Epithelial cell of proximal tubule (primary cell): ENCODE data around the gene LRRC14B. TPM values are rescaled to one million over a fixed set of nuclear protein-coding genes. Genes with fewer than 3 reads are reported as not detected.
A peak's percentile ranks its signal among the peaks of the same experiment; 100 is the strongest.

Experiments
- DNase-seq: peaks from one replicate; pipeline ENCODE4 v3.0.0-alpha.2; 2011; ENCODE audit warnings: low read depth
- H3K4me3 ChIP-seq: 2 replicates; pipeline ENCODE4 v1.5.1; 2011; ENCODE audit warnings: low read depth, mild to moderate bottlenecking, low read length
- total RNA-seq: library from RNA; depleted of rRNA; stranded (reverse); fragments of >200 nt; gene quantifications from 2 replicates; pipeline ENCODE4 v1.2.3, GENCODE V29; 2015
- TF ChIP-seq, protein P1 (sequence below): conservative IDR thresholded peaks from 2 replicates; pipeline ENCODE4 v1.5.1; 2012; ENCODE audit warnings: low read depth, mild to moderate bottlenecking, low read length

Gene LRRC14B
- total RNA-seq, 1 donor from 2014 or later, result not detected

DNA sequence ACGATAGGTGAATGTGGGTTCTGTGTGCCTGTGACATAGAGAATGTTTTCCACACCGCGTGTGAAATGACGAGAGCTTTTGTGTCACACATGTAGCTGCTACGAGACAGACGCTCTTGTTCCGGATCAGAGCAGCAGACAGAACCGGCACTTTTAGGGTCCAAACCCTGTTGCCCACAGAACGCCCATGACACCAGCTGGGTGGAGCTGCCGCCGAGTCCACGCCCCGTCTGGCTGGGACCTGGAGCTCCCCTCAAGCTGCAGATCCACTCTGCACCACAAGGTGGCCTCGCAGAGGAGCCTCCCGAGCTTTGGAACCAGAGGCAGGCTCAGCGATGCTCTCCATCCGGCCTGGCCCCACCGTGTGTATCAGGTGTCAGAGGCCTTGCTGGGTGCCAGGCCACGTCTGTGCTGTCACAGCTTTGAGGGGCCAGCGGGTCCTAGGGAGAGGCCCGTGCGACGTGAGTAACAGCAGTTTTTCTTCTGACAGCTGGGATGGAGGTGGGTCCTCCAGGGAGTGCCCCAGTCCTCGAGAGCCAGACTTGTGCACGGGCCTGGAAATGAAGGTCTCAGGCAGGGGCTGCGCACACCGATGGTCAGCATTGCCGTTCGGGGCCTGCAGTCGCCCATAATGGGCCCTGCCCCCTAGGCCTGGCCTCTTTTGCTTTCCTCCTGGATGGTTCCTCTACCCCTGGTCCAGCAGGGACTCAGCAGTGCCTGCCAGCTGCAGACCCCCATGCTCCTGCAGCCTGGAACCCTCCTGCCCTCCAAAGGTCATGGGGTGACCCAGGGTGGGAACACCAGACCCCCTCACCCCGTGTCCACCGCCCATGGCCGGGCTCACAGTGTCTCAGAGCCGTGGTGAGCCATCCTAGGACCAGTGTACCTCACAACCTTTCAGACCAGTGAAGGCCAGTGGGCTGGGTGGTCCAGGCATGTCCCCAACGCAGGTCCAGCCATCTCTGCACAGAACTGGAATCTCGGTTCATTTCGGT lies 2.5 kb upstream of the LRRC14B start:
- DNase-seq, result no peak
- TF ChIP-seq, protein P1, sequence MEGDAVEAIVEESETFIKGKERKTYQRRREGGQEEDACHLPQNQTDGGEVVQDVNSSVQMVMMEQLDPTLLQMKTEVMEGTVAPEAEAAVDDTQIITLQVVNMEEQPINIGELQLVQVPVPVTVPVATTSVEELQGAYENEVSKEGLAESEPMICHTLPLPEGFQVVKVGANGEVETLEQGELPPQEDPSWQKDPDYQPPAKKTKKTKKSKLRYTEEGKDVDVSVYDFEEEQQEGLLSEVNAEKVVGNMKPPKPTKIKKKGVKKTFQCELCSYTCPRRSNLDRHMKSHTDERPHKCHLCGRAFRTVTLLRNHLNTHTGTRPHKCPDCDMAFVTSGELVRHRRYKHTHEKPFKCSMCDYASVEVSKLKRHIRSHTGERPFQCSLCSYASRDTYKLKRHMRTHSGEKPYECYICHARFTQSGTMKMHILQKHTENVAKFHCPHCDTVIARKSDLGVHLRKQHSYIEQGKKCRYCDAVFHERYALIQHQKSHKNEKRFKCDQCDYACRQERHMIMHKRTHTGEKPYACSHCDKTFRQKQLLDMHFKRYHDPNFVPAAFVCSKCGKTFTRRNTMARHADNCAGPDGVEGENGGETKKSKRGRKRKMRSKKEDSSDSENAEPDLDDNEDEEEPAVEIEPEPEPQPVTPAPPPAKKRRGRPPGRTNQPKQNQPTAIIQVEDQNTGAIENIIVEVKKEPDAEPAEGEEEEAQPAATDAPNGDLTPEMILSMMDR, result peak; percentile 84
- H3K4me3 ChIP-seq, result peak overlapping the region; percentile 36

DNA sequence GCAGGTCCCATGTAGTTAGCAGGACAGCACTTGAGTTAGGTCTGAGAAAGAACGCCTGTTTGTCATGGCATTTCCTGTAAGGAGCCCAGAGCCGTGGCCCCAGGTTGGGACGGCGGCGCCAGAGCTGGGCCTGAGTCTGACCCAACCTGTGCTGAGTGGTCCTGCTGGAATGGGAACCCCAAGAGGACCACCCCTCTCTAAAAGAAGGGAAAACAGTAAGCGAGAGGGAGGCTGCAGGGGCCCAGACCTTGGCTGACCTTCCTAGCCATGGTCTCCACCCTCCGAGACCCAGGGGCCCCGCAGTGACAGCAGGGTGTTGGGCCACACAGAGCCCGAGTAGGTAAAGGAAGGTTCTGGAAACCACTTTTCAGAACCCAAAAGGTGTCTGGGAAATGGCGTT lies 1.8 kb upstream of the LRRC14B start:
- no peak for DNase-seq
- H3K4me3 ChIP-seq, result no peak overlapping the region

DNA sequence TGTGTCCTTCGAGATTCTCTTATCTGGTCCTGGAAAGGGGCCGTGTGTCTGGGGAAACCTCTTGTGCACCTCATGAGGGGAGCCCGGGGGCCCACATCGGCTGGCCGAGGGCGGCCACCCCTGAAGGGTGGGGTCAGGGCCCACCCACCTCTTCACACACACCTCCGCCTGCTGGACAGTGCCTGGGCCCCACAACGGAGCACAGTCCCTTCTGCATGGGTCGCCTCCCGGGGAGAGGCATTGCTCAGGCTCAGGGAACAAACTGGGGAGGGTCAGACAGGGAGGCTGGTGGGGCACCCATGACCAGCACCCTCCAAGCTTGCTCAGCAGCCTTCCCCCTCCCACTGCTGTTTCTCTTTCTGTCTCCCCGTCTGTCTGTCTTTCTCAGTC lies 1.3 kb upstream of the LRRC14B start:
- TF ChIP-seq, protein P1, result no peak
- H3K4me3 ChIP-seq, result no peak overlapping the region
- DNase-seq, result no peak

More for the DNA sequence above, 1.8 kb upstream of the LRRC14B start:
- TF ChIP-seq, protein P1, result no peak

DNA sequence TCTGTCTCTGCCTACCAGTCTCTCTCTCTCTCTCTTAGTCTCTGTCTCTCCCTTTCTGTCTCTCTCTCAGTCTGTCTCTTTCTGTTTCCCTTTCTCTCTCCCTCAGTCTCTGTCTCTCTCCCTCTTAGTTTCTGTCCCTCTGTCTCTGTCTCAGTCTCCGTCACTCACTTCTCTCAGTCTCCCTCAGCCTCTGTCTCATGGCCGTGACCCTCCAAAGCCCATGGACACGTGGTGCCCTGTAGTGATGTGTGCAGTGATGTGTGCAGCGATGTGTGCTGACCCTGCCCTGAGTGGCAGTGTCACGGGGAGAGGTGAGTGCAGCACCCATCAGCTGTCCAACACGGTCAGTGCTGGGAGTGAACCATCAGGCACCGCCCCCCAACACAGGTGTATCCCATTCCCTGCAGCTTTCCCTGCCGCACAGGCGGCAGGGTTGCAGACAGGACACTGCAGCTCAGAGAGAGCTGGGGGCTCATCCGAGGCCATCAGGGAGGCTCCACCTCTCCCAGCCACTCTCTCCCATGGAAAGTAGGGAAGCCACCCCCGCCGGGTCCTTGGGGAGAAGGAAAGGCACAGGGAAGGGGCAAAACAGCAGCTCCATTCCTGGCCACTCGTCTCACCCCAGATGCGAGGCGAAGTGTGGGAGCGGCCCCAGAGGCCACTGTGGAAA lies 794 bp upstream of the LRRC14B start:
- DNase-seq, result no peak
- TF ChIP-seq, protein P1, result no peak
- H3K4me3 ChIP-seq, result no peak overlapping the region

DNA sequence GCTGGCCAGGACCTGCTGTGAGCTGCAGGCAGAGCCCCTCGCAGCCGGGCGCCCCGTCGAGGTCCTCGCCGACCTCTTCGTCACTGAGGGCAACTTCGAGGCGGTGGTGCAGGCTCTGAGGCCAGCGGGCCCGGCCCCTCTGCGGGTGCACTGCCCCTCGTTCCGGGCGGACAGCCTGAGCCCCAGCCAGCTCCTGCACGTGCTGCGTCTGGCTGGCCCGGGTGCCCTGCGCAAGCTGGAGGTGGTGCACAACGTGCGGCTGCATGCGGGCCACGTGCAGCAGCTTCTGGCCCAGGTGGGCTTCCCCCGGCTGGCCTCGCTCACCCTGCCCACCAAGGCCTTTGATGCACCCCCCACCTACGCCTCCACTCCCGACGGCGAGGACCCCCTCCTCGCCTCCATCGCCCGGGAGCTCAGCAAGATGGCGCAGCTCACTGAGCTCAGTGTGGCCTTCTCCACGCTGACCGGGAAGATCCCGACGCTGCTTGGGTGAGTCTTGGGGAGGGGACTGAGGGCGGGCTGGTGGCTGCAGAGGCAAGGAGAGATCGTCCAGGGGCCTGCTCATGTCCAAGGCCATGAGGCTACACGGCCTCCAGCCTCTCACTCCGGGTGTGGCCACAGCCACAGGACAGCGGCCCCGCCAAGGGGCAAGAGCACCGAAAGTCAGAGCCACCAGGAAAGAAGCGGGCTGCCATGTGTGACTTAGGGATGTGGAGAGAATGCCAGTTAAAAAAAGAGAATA lies 825 bp downstream of the LRRC14B start:
- no peak overlapping the region for H3K4me3 ChIP-seq
- TF ChIP-seq, protein P1, result no peak
- DNase-seq, result no peak

DNA sequence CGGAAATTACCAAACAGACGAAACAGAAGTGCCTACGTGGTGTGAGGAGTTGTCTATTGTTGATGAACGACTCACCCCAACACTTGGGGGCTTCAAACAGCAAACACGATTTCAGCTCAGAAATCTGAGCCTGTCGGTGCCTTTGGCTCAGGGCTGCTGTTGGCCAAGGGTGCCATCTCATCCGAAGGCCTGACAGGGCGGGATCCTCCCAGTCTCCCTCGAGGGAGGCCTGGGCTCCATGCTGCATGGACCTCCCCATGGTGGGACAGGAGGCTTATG lies 1.3 kb downstream of the LRRC14B start:
- TF ChIP-seq, protein P1, result no peak
- H3K4me3 ChIP-seq, result no peak overlapping the region
- no peak for DNase-seq
